Right lobe of liver (tissue), 4 donors: ENCODE measurements around the gene TRNT1.

ENCODE experiments used
- CTCF ChIP-seq, 4 donors: fragments of 200-600 bp in 3 of 4; fragments of 450-650 bp in 1 of 4; IDR thresholded peaks; one replicate each; pipeline versions ENCODE4 v1.5.1 to v1.8.0; 2016 to 2022; ENCODE audit warnings: antibody characterized with exemption in 4 of 4, mild to moderate bottlenecking in 2 of 4
- POLR2A ChIP-seq: fragments of 450-650 bp; IDR thresholded peaks from one replicate; pipeline ENCODE4 v1.6.1; 2017; ENCODE audit warnings: antibody characterized with exemption, mild to moderate bottlenecking
- donor health status: DM: no; HTN: no; CAD: no.
- donor health status: DM: no; HTN: no; CAD: no.
- donor health status: DM: no; HTN: yes; CAD: no.

- TF ChIP-seq CTCF (IDR thresholded peaks at IDR 0.05): no peak
- no peak for TF ChIP-seq POLR2A
Measured at GRCh38 chr3:3127432-3128010, 781 bp downstream of the TRNT1 start.
